Lower leg skin (tissue), 3 donors: Measurements from ENCODE around the gene IGSF11.

Experiments used
- POLR2A ChIP-seq, 2 donors: fragments of 450-650 bp; IDR thresholded peaks; one replicate each; pipeline ENCODE4 v1.6.1; 2016 to 2017; ENCODE audit warnings: antibody characterized with exemption in 2 of 2, mild to moderate bottlenecking in 1 of 2, moderate library complexity in 1 of 2
- TF ChIP-seq, protein P1 (sequence below), 3 donors: fragments of 450-650 bp; IDR thresholded peaks; one replicate each; pipeline ENCODE4 v1.5.1; 2016; ENCODE audit warnings: antibody characterized with exemption in 3 of 3, mild to moderate bottlenecking in 3 of 3, moderate library complexity in 2 of 3

DNA sequence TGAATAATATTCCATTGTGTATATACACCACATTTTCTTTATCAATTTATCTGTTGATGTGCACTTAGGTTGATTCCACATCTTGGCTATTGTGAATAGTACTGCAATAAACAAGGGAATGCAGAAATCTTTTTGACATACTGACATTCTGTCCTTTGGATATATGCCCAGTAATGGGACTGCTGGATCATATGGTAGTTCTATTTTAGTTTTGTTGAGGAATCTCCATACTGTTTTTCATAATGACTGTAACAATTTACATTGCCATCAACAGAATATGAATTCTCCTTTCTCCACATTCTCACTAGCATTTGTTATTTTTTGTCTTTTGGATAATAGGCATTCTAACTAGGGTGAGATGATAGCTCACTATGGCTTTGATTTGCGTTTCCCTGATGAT is 174.7 kb downstream of the IGSF11 start:
- TF ChIP-seq, protein P1, sequence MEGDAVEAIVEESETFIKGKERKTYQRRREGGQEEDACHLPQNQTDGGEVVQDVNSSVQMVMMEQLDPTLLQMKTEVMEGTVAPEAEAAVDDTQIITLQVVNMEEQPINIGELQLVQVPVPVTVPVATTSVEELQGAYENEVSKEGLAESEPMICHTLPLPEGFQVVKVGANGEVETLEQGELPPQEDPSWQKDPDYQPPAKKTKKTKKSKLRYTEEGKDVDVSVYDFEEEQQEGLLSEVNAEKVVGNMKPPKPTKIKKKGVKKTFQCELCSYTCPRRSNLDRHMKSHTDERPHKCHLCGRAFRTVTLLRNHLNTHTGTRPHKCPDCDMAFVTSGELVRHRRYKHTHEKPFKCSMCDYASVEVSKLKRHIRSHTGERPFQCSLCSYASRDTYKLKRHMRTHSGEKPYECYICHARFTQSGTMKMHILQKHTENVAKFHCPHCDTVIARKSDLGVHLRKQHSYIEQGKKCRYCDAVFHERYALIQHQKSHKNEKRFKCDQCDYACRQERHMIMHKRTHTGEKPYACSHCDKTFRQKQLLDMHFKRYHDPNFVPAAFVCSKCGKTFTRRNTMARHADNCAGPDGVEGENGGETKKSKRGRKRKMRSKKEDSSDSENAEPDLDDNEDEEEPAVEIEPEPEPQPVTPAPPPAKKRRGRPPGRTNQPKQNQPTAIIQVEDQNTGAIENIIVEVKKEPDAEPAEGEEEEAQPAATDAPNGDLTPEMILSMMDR (IDR thresholded peaks at IDR 0.05), result no peak
- no peak for TF ChIP-seq POLR2A (IDR thresholded peaks at IDR 0.05)
